ENCODE results near the gene PLOD3. TPM values are rescaled to one million over a fixed set of nuclear protein-coding genes. Genes with fewer than 3 reads are reported as not detected.
A peak's percentile ranks its signal among the peaks of the same experiment; 100 is the strongest.

PLOD3 gene
- total and polyA plus RNA-seq, 9 of the 15 experiments (the other 6 are each of a cell fraction or from before 2014, with no cell fraction given): 2.8 to 101 (median 30.9) TPM

DNA sequence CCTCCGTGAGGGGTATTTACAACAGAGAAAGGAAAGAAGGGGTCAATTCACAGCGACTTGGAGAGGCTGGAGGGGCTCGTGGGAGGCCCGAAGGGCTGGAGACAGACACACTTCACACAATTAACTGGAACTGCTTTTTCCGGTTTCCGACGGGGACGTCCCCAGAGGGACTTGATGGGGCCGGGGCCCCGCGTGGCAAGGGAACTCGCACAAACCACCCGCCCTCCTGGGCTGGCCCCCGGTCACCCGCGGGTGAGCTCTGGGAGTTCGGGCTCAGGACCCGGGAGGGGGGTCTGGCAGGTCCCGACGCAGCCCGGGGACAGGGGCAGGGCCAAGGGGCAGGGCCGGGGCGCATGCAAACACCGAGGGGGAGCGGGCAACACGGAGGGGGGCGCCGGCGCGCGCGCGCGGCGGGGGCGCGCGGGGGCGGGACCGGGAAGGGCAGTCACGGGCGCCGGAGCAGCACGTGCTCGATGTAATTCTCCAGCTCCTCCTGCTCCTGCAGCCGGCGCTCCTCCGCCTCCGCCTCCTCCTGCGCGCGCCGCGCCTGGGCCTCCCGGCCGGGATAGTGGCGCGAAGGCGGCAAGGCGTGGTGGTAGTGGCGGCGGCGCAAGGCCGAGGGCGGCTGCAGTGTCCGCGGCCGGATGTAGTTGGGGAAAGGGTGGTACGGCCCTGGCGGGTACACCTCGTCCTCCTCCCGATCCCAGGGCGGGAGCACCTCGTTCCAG lies 54.7 kb downstream of the PLOD3 start (continued):
- TF ChIP-seq ETS1 (conservative IDR thresholded peaks at IDR 0.05; ENCODE audit: control insufficient read depth, low read depth, low read length) (peak; percentile 54; the same call in 1 of the 2 replicates), ZNF133 (CRISPR knock-in tag; IDR thresholded peaks at IDR 0.05) (no peak), ETV5 (CRISPR knock-in tag; IDR thresholded peaks at IDR 0.05; ENCODE audit: low read depth) (peak; percentile 75), ZNF217 (CRISPR knock-in tag; IDR thresholded peaks at IDR 0.05) (no peak), ZNF512 (tag; IDR thresholded peaks at IDR 0.05) (no peak), ZNF407 (IDR thresholded peaks at IDR 0.05; ENCODE audit: low read depth) (no peak), XRCC4 (IDR thresholded peaks at IDR 0.05; ENCODE audit: extremely low read depth, insufficient read depth, insufficient read length) (no peak), TEAD2 (tag; IDR thresholded peaks at IDR 0.05) (no peak), MYBL2 (IDR thresholded peaks at IDR 0.05; ENCODE audit: low read depth) (no peak), MYBL2 (CRISPR knock-in tag; IDR thresholded peaks at IDR 0.05; ENCODE audit: borderline replicate concordance) (no peak), BRD9 (IDR thresholded peaks at IDR 0.05; ENCODE audit: low read depth, partially characterized antibody) (no peak), ZFP30 (CRISPR knock-in tag; IDR thresholded peaks at IDR 0.05; ENCODE audit: borderline replicate concordance) (no peak), TCFL5 (CRISPR knock-in tag; conservative IDR thresholded peaks at IDR 0.05) (no peak), TAL1 (IDR thresholded peaks at IDR 0.05) (no peak), KAT8 (IDR thresholded peaks at IDR 0.05; ENCODE audit: low read depth) (no peak)
- TF ChIP-seq, protein P1, sequence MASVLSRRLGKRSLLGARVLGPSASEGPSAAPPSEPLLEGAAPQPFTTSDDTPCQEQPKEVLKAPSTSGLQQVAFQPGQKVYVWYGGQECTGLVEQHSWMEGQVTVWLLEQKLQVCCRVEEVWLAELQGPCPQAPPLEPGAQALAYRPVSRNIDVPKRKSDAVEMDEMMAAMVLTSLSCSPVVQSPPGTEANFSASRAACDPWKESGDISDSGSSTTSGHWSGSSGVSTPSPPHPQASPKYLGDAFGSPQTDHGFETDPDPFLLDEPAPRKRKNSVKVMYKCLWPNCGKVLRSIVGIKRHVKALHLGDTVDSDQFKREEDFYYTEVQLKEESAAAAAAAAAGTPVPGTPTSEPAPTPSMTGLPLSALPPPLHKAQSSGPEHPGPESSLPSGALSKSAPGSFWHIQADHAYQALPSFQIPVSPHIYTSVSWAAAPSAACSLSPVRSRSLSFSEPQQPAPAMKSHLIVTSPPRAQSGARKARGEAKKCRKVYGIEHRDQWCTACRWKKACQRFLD (CRISPR knock-in tag; IDR thresholded peaks at IDR 0.05): peak; percentile 66; the same call in 1 of the 2 replicates

Measured in K562 (cell line).